Colonic mucosa (tissue), 4 donors: Measurements from ENCODE around the gene ADAD2. TPM values are rescaled to one million over a fixed set of nuclear protein-coding genes. Genes with fewer than 3 reads are reported as not detected.
A peak's percentile ranks its signal among the peaks of the same experiment; 100 is the strongest.

Experiments used
- DNase-seq: peaks from one replicate; pipeline ENCODE4 v3.0.0-alpha.2; 2020
- H3K27ac ChIP-seq: fragments of 200-600 bp; one replicate; pipeline ENCODE4 v1.8.0; 2021
- H3K27me3 ChIP-seq: fragments of 200-600 bp; one replicate; pipeline ENCODE4 v1.8.0; 2021
- H3K36me3 ChIP-seq: fragments of 200-600 bp; one replicate; pipeline ENCODE4 v1.8.0; 2021
- H3K4me1 ChIP-seq: fragments of 200-600 bp; one replicate; pipeline ENCODE4 v1.8.0; 2021; ENCODE audit warnings: mild to moderate bottlenecking
- H3K4me3 ChIP-seq: fragments of 200-600 bp; one replicate; pipeline ENCODE4 v1.8.0; 2021
- H3K9ac ChIP-seq, 2 donors: one replicate each; pipeline ENCODE4 v1.7.0; 2013; ENCODE audit warnings: control low read depth in 2 of 2, low read depth in 2 of 2, low read length in 2 of 2
- H3K9me3 ChIP-seq: fragments of 200-600 bp; one replicate; pipeline ENCODE4 v1.8.0; 2021
- CTCF ChIP-seq: fragments of 200-600 bp; IDR thresholded peaks from one replicate; pipeline ENCODE4 v1.8.0; 2022; ENCODE audit warnings: antibody characterized with exemption, mild to moderate bottlenecking
- intact Hi-C: fragments of 100-400 bp; cut with DNase I; formaldehyde crosslinking; loops from one replicate; pipeline ENCODE4 v1.14.1; 2022
- total RNA-seq, 2 donors: library from RNA; stranded (reverse); fragmentation: NEBNext Ultra II Directional in 1 of 2; extraction: Animal tissue kit (Norgen Biotek cat#: 25700) in 1 of 2; gene quantifications; one replicate each; pipeline ENCODE4 v1.2.1, GENCODE V29; 2021
- donor health status: healthy.
- donor health status: DM: no; HTN: no; CAD: no.
- donor health status: DM: no; HTN: no; CAD: no.

Gene ADAD2
- total RNA-seq = not detected

- Histone ChIP-seq H3K9ac (no peak within 1 kb of the TSS), H3K9me3 (no peaks in the 10 kb centered on the region), H3K4me1 (no peaks in the 10 kb centered on the region), H3K4me3 (no peak within 1 kb of the TSS), H3K27me3 (no peaks in the 10 kb centered on the region), H3K27ac (no peak within 1 kb of the TSS), H3K36me3 (no peaks in the 10 kb centered on the region)
- TF ChIP-seq CTCF = no peak
- intact Hi-C loops = no loop called here
- no peak for DNase-seq
Measured at GRCh38 chr16:84190731-84191388, at the start of gene ADAD2. Gene ADAD2, plus strand, starts transcription at chr16:84191157. Its CDS starts 74 bp downstream, at chr16:84191231.

- H3K9ac ChIP-seq = no peak overlapping the region
- intact Hi-C loops = no loop called here
- TF ChIP-seq CTCF = no peak
Measured at GRCh38 chr16:84143081-84143480, 47.9 kb upstream of the ADAD2 start.

GRCh38 chr16:84143784-84144199, 47.2 kb upstream of the ADAD2 start:
- Histone ChIP-seq H3K36me3 (no peaks in the 10 kb centered on the region), H3K4me1 (no peaks in the 10 kb centered on the region), H3K9me3 (no peaks in the 10 kb centered on the region), H3K27me3 (no peaks in the 10 kb centered on the region), H3K9ac (peak overlapping the region in 1 of 2 donors; percentile 82), H3K4me3 (peak overlapping the region; percentile 86), H3K27ac (no peak overlapping the region)
- no peak for DNase-seq
- TF ChIP-seq CTCF = no peak
- intact Hi-C loops = no loop called here

More at GRCh38 chr16:84143081-84143480, 47.9 kb upstream of the ADAD2 start:
- Histone ChIP-seq H3K36me3 (no peaks in the 10 kb centered on the region), H3K4me3 (no peak overlapping the region), H3K27ac (no peak overlapping the region), H3K4me1 (no peaks in the 10 kb centered on the region), H3K27me3 (no peaks in the 10 kb centered on the region), H3K9me3 (no peaks in the 10 kb centered on the region)
- no peak for DNase-seq

GRCh38 chr16:84144209-84144858, 46.6 kb upstream of the ADAD2 start:
- no peaks in the 10 kb centered on the region for H3K4me1 ChIP-seq
- peak overlapping the region; percentile 54 to 82 for H3K9ac ChIP-seq
- no peak for TF ChIP-seq CTCF
- no peaks in the 10 kb centered on the region for H3K9me3 ChIP-seq
- peak overlapping the region; percentile 65 for H3K27ac ChIP-seq
- H3K36me3 ChIP-seq = no peaks in the 10 kb centered on the region
- peak; percentile 45 for DNase-seq
- H3K27me3 ChIP-seq = no peaks in the 10 kb centered on the region
- intact Hi-C loops = no loop called here
- peak overlapping the region; percentile 86 for H3K4me3 ChIP-seq

- no peaks in the 10 kb centered on the region for H3K36me3 ChIP-seq
- H3K4me3 ChIP-seq = peak within 1 kb of the TSS; percentile 86
- H3K9me3 ChIP-seq = no peaks in the 10 kb centered on the region
- H3K9ac ChIP-seq = peak within 1 kb of the TSS; percentile 69 to 82
- no peaks in the 10 kb centered on the region for H3K27me3 ChIP-seq
- peak; percentile 95 for DNase-seq
- no peaks in the 10 kb centered on the region for H3K4me1 ChIP-seq
- peak within 1 kb of the TSS; percentile 65 for H3K27ac ChIP-seq
- intact Hi-C loops = no loop called here
- no peak for TF ChIP-seq CTCF
Measured at GRCh38 chr16:84144859-84145639, 45.9 kb upstream of the ADAD2 start, which contains the start of the genes DNAAF1 and HSDL1. Gene DNAAF1, plus strand, starts transcription at chr16:84145308. Its CDS starts 133 bp downstream, at chr16:84145441. Gene HSDL1, minus strand, starts transcription at chr16:84145177. Its CDS starts 13,856 bp downstream, at chr16:84131321.
